ENCODE data around the gene PGK2.
"Not testable (repeated sequence)": the region's sequence is repeated elsewhere in the genome, so short reads cannot be mapped to it uniquely, and the experiment has no call there.

The PGK2 gene

DNA sequence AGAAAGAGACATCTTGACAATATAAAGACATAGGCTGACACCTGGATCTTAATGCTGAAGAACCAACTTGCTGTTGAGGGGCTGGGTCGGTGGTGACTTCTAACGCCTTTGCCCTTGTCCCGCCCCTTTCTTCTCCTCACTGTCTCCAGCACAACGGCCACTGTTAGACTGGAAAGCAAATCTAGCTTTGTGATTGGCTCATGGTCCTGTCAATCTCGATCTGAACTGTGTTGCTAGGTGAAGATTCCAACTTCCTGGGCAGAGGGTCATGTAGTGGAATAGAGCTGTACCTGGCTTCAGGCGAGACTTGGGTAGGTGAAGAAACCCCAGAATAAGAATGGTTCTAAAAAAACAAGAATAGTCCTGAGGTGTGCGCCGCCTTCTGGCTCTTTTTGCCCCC is at the start of gene PGK2:
Gene PGK2, minus strand, starts transcription at position 110 of the 400 bp plus-strand sequence. Its CDS starts 98 bp downstream, at position 12.
- no peak for DNase-seq (ENCODE audit: low spot score)

DNA sequence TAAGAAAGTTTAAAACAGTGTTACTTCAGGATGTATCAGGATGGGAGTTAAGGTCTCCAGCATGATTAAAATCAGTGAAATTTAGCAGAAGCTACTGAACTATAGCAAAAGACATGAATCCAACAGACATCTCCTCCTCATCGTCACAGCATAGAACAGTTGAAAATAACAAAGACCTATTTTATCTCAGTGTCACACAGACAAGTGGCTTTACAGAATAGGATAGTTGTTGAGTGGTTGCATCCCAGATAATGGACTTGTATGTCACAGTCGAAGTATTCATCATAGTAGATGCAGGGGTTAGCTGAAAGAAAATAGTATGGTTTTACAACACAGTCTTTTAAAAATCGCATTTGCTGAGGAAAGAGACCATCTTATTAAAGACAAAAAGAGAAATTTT is 48.1 kb upstream of the PGK2 start:
- DNase-seq (ENCODE audit: low spot score): no peak

DNA sequence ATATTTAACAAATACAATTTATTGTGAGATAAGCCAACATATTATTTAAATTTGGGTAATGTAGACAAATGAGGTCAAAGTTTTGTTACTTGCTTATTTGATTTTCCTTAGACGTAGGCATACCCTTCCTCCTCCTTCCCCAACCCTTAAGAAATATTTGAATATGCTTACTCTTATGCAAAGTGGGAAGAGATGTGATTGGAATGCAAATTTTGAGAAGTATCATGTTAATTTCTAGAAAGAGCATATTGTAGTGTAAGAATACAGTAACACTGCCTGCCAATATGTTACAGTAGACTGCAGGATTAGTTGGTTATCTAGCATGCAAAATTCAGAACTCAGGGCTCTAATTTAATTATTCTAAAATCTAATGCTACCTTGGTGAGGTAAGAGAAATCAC is 46.3 kb upstream of the PGK2 start:
- DNase-seq (ENCODE audit: low spot score): no peak

DNA sequence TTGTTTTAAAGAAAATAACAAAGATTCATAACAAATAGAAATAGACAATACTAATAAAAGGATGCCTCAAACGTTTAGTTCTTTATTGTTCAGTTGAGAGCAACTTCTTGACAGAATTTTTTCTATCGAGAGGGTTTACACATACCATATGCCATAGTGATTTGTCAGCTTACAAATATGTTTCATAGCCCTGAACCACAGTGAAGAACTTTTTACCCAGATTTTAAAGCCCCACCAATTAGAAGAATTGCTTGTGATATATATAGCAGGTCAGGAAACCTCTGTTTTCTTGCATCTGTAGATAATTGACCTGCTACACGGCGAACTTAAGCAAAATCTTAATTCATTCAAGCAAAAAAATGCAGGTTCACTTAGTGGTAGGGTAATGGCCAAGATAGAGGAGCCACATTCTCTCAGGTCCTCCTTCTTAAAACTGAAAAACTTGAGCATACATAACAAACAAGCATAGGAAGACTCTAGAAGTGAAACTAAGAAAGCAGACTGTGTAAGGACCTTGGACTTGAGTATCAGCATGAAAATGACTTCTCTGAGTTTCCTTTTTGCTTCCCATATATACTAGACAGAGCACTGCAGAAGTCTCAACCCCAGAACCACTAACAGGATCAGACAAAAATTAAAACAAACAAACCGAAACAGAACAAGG is 39.8 kb upstream of the PGK2 start:
- DNase-seq (ENCODE audit: low spot score): no peak

DNA sequence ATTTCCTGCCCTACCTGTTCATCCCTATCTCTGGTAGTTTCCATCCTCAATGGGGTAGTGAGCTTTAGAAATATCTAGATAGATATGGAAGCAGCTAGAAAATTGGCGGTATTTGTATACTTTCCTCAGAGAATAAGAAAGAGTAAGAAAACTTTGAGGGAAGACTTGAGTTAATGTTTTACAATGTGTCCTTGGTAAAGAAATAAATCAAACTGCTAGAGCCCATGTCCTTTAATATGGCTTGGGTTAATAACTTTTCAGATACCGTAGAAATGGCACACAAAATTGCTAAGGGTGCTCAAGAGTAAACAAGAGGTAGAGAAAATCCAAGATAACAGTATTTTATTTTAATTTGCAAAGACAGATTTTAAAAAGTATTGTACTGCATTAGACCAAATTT is 28.1 kb upstream of the PGK2 start:
- DNase-seq (ENCODE audit: low spot score): no peak

DNA sequence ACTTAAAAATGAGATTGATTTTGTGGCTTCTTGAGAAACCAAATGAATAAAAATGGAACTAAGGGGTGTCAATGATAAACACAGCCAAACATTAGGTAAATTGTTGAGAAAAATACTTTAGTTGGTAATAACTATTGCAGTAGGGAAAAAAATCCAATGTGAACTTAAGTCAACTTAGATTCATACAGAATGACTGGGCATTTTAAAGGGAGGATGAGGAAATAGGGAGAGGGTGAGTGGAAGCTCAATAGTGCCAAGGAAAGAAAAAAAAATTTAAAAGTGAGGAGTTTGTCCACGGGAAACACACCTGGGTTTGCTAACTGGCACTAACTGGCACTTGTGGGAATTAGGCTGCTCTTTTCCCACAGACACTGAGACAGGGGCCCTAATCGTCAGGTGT is 26.2 kb upstream of the PGK2 start:
- no peak for DNase-seq (ENCODE audit: low spot score)

DNA sequence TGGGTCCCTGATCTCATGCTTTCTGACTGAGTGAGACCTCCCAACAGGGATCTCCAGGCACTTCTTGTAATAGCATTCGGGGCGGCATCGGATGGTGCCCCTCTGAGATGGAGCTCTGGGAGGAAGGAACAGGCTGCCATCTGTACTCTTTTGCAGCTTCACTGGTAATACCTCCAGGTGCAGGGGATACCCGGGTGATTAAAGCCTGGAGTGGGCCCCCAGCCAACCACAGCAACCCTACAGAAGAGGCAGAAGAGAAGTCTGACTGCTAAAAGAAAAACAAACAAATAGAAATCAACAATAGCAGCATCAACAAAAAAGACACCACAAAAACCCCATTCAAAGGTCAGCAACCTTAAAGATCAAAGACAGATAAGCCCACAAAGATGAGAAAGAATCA is 19.1 kb upstream of the PGK2 start:
- no peak for DNase-seq (ENCODE audit: low spot score)

DNA sequence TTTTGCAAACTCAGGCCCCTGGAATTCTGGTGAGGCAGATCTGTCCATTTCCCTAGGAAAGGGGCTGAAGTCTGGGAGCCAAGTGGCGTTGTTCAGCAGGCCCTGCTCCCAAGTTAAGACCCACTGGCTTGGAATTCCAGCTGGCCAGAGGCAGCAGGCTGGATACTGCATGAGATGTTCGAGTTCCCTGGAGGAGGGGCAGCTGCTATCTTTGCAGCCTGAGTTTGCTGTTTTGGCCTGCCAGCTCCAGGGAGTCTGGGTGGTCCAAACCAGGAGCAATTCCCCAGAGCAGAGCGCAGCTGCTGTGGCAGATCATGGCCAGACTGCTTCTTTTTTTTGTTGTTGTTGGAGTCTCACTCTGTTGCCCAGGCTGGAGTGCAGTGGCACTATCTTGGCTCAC is 18.2 kb upstream of the PGK2 start:
- no peak for DNase-seq (ENCODE audit: low spot score)

DNA sequence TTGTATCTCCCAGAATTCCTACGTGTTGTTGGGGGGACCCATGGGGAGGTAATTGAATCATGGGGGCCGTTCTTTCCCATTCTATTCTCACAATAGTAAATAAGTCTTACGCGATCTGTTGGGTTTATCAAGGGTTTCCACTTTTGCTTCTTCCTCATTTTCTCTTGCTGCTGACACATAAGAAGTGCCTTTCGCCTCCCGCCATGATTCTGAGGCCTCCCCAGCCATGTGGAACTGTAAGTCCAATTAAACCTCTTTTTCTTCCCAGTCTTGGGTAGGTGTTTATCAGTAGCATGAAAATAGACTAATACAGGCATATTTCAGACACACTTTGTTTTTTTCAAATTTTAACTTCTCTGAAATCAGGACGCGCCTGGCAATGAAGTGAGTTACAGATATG is 14.4 kb upstream of the PGK2 start:
- DNase-seq (ENCODE audit: low spot score): no peak

DNA sequence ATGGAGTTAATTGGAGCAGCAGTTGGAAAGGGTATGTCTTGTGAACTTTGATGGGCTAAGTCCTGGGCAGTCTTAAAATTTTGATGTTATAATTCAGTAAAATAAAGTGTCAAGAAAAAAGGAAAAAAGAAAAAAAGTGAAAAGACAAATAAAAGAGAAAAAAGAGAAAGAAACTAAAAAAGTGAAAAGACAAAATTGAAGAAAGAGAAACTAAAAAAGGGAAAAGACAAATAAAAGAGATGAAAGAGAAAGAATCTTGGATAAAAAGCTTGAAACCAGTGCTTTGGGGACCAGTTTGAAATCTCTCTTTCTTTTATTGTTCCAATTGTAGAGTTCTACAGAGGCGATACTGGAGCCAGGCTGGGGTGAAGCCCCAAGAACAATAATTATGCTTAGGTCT is 12.0 kb upstream of the PGK2 start:
- DNase-seq (ENCODE audit: low spot score): no peak

DNA sequence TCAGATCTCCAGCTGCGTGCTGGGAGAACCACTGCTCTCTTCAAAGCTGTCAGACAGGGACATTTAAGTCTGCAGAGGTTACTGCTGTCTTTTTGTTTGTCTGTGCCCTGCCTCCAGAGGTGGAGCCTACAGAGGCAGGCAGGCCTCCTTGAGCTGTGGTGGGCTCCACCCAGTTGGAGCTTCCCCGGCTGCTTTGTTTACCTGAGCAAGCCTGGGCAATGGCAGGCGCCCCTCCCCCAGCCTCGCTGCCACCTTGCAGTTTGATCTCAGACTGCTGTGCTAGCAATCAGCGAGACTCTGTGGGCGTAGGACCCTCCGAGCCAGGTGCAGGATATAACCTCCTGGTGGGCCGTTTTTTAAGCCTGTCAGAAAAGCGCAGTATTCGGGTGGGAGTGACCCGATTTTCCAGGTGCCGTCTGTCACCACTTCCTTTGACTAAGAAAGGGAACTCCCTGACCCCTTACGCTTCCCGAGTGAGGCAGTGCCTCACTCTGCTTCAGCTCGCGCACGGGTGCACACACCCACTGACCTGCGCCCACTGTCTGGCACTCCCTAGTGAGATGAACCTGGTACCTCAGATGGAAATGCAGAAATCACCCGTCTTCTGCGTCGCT is 9.9 kb upstream of the PGK2 start:
- DNase-seq (ENCODE audit: low spot score): not testable (repeated sequence)

DNA sequence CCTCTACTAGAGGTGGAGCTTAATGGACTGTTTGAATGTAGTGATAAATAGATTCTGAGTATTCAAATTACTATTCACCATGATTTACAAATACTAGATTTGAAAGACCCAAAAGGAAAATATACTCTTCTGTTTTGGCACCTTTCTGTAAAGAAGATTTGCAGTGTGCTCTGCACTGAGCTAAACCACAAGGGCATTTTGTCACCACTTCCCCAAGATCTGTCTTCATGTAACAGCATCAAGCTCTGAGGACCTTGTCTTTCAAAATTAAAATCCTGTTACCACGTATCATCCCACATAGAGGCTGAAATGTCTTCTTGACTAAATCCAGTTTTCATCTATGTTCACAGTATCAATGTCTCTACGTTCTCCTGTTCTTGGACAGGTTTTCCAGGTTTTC is 3.3 kb upstream of the PGK2 start:
- no peak for DNase-seq (ENCODE audit: low spot score)

DNA sequence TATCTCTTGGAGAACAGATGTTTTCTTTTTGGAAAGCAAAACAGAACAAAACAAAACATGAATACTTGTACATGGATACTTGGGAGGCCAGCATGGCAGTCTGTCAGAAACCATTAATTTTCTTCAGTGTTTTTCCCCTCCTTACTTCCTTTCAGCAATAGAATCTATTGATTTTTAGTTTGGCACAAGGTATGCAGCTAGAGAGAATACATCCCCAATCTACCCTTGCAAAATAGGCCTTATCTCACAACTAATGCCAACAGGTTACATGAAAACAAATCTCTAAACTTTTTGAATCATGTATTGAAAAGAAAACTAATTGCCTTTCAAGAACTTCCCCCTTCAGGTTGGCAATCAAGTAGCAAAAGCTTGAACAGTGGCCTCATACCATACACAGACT is 2.8 kb downstream of the PGK2 start:
- DNase-seq (ENCODE audit: low spot score): no peak

DNA sequence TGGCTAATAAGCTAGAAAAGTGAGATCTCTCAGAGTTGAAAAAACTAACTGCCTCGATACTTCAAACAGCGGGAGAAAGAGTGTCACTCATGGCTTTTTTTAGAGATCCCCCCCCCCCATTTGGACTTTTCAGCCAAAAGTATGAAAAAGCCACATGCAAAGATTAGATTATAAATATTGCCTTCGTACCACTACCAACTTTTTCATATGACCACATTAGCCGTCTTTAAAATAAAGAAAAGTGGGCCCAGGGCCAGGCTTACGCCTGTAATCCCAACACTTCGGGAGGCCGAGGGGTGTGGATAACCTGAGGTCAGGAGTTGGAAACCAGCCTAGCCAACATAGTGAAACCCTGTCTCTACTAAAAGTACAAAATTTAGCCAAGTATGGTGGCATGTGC is 4.4 kb downstream of the PGK2 start:
- no peak for DNase-seq (ENCODE audit: low spot score)

DNA sequence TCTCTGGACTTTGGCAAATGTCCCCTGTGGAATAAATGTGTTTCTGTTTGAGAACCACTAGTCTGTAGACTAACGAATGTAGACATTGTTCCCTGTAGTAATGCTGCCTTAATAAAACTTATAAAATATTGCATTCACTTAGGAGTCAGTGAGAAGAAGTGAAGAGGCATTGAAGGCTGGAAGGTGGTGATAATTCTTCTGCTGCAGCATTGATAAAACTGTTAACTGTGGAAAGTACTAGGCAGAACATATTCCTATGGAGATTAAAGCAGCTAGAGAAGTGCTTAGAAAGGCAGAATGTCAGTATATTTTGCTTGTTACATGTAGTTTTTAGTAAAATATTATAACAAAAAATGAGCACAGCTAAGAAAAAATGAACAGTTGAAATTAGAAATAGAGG is 4.8 kb downstream of the PGK2 start:
- DNase-seq (ENCODE audit: low spot score): no peak

DNA sequence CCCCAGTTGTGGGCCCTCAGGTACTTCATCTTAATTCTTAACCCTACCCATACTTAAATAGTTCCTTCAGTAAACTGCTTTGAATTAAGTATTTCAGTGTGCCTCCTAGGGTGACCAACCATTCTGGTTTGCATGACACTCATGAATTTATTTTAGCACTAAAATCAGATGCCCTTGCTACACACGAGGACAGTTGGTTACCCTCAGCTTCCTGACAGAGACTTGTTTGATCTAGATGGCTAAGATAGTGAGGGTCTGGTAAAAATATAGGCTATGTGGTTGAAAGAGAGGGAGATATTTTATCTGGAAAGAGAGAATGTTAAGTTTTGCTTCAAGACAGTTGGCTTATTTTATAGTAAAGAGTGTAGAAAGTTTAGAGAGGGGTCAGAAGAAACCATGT is 10.6 kb downstream of the PGK2 start:
- DNase-seq (ENCODE audit: low spot score): no peak

DNA sequence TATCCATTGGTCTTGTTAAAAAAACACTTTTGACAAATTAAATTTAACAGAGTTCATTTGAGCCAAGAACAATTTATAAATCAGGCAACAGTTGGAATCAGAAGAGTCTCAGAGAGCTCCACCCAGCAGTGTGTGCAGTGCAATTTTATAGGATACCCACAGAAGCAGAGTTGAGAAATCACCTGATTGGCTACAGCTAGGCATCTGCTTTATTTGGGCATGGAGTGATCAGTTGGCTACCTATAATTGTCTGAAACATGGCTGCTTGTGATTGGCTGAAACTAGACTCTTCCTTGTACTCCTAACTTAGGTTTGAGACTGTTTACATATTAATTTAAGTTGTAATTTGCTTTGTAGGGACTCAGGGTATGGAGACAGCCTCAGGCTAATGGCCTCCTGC is 12.0 kb downstream of the PGK2 start:
- no peak for DNase-seq (ENCODE audit: low spot score)

DNA sequence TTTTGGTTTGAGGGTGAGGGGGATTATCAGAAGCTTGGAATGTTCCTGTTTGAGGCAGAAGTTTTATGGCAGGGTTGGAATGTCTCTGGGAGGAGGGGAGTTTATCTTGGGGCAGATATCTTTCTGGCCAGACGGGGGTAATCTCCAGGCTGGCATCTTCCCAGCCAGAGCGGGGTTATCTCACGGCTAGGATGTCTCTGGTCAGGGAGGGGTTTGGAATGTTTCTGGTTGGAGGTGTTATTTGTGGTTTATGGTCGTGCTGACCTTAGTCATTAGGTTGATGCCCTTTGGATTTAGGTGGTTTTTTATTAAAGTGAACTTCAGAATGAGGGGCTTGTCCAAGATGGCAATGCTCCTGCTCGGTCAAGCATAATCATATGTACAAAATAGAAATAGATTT is 14.8 kb downstream of the PGK2 start:
- no peak for DNase-seq (ENCODE audit: low spot score)

DNA sequence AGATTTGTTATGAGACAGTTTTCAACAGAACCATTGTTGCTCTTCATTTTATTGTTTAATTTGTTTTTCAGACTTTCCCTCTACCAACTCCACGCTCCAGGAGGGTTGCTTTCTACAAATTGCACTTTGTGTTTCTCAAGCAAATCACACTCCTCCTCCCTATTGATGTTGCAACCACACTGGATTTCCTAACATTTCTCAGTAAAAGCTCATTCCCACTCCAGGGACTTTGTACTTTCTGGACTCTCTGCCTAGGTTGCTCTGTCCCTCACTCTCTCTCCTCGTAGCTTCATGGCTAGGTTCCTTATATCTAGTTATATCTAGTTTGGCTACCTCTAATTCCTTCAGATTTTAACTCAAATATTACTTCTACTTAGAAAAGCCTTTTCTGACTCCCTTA is 20.3 kb downstream of the PGK2 start:
- DNase-seq (ENCODE audit: low spot score): no peak

DNA sequence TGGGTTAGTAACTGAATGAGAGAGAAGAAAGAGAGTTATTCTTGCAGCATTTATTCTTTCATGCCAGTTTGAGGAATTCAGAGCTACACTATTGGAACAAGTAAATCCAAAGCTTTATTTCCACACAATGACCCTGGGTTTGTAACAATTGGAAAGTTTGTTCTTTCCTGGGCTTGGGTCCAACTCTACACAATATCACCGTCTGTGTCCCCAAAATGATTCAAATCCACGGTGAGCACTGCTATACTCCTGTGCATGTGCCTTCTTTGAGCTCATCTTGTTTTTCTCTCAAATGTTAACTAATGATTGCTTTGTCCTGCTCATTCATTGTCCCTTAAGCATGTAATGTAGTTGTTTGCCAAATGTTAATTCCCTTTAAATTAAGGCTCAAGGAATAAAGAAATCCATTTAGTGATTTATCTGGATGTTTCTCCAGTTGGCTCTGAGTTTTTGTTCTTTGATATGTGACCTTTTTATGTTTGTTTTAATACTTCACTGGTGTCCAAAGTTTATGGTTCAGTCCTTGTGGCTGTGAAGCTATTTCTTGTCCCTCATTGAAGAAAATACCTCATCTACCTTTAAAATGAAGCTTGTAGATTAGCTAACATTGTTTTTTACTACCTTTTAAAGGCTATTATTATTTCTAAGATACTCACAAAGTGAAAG is 22.4 kb downstream of the PGK2 start:
- no peak for DNase-seq (ENCODE audit: low spot score)

DNA sequence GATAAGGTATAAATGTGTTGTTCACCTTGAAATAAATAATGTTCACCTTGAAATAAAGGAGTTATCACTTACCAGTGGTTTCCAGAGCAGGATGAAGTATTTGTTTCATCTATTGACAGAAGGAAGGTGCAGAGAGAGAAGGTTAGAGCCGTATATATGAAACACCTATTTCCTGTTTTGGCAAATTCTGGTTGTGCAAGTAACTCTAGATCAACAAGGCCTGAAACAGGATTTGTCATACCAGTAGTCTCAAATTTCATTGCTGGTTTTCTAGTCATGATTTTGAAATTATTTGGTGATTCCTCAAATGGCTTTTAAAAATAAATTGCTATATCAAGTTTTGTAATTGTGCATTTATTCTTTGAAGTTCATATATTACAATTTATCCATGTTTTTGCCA is 42.8 kb downstream of the PGK2 start, which contains the start of gene CRISP3:
Gene CRISP3, minus strand, starts transcription at position 130 of the 400 bp plus-strand sequence. Its CDS starts 21 bp downstream, at position 109.
- no peak for DNase-seq (ENCODE audit: low spot score)

DNA sequence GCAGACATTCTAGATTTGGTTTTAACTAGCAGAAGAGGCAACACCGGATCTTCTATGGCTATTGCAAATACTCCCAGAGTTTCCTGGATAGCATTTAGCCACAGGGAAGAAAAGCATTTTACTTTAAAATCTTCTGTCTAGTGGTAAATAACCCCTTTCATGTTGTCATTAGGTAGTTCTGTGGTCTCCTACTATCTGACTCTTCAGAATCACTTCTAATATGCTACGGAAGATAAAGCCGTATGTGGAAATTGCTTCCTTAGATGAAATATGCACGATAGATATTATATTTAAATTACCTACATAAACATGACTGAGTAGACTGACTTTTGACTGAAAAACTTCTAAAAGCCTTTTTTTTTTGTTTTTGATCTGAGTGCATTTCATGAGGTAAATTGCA is 43.7 kb downstream of the PGK2 start:
- no peak for DNase-seq (ENCODE audit: low spot score)

DNA sequence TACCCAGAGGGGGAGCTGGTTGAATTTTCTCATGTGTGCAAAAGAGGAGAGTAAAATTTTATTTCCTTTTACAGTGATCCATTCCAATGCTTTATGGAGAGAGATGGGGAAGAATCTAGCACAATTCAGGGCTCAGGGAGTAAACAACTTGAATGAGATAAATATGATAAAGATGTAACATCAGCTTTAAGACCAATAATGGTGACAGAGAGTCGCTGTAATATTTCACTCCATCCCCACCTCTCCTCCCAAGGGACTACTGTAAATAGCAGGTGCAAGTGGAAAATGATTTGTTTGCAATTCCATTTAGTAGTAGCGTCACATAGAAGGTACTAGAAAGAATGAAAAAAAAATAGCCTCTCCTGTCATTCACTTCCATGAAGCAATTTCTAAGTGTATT is 47.7 kb downstream of the PGK2 start:
- no peak for DNase-seq (ENCODE audit: low spot score)

Measured in kidney tubule cell (primary cell).